WERI-Rb-1 (cell line): ENCODE results near the gene CHMP1A.

Source experiments
- DNase-seq: peaks from one replicate; pipeline ENCODE4 v3.0.0-alpha.2; 2020
- H3K27ac ChIP-seq: fragments of 250-450 bp; sonication (Bioruptor Pico); 2 replicates; pipeline ENCODE4 v1.5.1; 2020; ENCODE audit warnings: mild to moderate bottlenecking, moderate library complexity
- H3K27me3 ChIP-seq: fragments of 250-450 bp; sonication (Bioruptor Pico); 2 replicates; pipeline ENCODE4 v1.5.1; 2021; ENCODE audit warnings: mild to moderate bottlenecking, low read depth, moderate library complexity; ENCODE audit not compliant: insufficient read depth, severe bottlenecking
- H3K36me3 ChIP-seq: fragments of 250-450 bp; sonication (Bioruptor Pico); 2 replicates; pipeline ENCODE4 v1.5.1; 2020; ENCODE audit warnings: mild to moderate bottlenecking, moderate library complexity
- H3K4me3 ChIP-seq: 2 replicates; pipeline ENCODE4 v1.5.1; 2011; ENCODE audit warnings: low read depth, mild to moderate bottlenecking, control low read depth, low read length
- H3K9me3 ChIP-seq: fragments of 250-450 bp; sonication (Bioruptor Pico); 2 replicates; pipeline ENCODE4 v1.5.1; 2021; ENCODE audit warnings: mild to moderate bottlenecking, moderate library complexity; ENCODE audit not compliant: severe bottlenecking
- TF ChIP-seq, protein P1 (sequence below): IDR thresholded peaks from 2 replicates; pipeline ENCODE4 v1.5.1; 2011; ENCODE audit warnings: low read depth, mild to moderate bottlenecking, control low read depth, inconsistent platforms, low read length

The CHMP1A gene

GRCh38 chr16:89623511-89624261, 33.8 kb downstream of the CHMP1A start:
- no peak for DNase-seq
- Histone ChIP-seq H3K27me3 (no peaks in the 10 kb centered on the region), H3K36me3 (no peaks in the 10 kb centered on the region), H3K27ac (no peak overlapping the region), H3K4me3 (no peak overlapping the region), H3K9me3 (no peaks in the 10 kb centered on the region)
- TF ChIP-seq, protein P1, sequence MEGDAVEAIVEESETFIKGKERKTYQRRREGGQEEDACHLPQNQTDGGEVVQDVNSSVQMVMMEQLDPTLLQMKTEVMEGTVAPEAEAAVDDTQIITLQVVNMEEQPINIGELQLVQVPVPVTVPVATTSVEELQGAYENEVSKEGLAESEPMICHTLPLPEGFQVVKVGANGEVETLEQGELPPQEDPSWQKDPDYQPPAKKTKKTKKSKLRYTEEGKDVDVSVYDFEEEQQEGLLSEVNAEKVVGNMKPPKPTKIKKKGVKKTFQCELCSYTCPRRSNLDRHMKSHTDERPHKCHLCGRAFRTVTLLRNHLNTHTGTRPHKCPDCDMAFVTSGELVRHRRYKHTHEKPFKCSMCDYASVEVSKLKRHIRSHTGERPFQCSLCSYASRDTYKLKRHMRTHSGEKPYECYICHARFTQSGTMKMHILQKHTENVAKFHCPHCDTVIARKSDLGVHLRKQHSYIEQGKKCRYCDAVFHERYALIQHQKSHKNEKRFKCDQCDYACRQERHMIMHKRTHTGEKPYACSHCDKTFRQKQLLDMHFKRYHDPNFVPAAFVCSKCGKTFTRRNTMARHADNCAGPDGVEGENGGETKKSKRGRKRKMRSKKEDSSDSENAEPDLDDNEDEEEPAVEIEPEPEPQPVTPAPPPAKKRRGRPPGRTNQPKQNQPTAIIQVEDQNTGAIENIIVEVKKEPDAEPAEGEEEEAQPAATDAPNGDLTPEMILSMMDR = no peak

DNA sequence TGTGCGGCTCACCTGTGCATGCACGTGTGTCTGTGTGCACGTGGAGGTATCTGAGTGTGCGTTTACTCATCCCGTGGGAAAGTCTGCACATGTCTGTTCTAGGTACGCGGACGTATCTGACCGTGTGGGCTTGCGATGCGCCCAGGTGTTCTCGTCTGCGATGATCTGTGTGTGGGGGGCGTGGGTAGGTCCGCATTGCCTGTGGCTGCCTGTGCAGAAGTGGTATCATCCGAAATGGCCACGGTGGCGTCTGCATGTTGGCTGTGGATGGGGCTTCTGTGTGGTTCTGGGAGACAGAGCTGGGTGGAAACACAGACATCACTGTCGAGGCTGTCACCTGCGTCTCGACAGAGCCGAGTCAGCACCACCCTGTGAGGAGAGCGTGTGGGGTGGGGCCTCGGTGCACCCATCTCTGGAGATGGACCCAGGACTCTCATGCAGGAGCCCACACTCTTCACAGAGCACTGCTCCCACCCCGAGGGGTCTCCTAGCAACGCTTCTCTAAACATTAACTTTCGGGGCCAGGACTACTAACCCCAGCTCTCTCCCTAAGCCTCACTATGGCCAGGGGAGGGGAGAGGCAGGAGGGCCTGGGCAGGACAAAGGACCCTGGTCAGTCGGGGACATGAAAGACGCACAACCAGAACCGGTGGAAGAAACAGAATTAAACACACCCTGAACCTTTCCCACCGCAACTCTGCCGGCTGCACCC, 35.7 kb downstream of the CHMP1A start:
- Histone ChIP-seq H3K4me3 (no peak overlapping the region), H3K9me3 (no peaks in the 10 kb centered on the region), H3K36me3 (no peaks in the 10 kb centered on the region), H3K27ac (no peak overlapping the region), H3K27me3 (no peaks in the 10 kb centered on the region)
- TF ChIP-seq, protein P1 = no peak
- DNase-seq = no peak

DNA sequence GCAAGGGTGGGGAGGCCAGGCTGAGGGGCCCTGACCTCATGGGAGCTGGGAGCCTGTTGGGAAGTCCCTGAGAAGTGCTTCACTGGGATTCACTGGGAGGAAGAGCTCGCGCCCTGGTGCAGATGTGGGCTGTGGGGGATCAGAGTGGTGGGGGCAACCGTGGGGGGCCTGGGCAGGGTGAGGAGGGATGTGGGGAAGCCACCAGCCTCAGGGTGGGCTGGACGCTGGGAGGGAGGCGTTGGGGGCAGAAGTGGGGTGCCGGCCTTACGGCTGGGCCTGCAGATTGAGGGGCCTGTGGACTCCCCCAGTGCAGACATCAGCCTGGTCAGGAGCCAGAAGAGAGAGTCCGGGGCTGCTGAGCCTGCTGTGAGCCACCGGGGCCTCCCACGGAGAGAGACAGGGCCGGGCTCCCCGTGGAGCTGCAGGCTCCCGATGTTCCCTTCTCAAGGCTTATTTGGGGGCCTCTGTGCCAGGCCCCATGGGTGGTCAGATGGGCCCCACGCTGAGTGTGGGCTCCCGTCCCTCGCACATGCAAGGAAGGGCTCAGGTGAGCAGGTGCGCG, 36.3 kb downstream of the CHMP1A start:
- no peak for DNase-seq
- Histone ChIP-seq H3K4me3 (no peak overlapping the region), H3K36me3 (no peaks in the 10 kb centered on the region), H3K27me3 (no peaks in the 10 kb centered on the region), H3K27ac (no peak overlapping the region), H3K9me3 (no peaks in the 10 kb centered on the region)
- TF ChIP-seq, protein P1 = no peak

GRCh38 chr16:89620406-89620841, 37.1 kb downstream of the CHMP1A start:
- DNase-seq = no peak
- Histone ChIP-seq H3K4me3 (no peak overlapping the region), H3K27me3 (no peaks in the 10 kb centered on the region), H3K36me3 (no peaks in the 10 kb centered on the region), H3K9me3 (no peaks in the 10 kb centered on the region), H3K27ac (no peak overlapping the region)
- TF ChIP-seq, protein P1 = no peak

- TF ChIP-seq, protein P1 = no peak
- DNase-seq = no peak
- Histone ChIP-seq H3K36me3 (no peaks in the 10 kb centered on the region), H3K27ac (no peak overlapping the region), H3K9me3 (no peaks in the 10 kb centered on the region), H3K4me3 (no peak overlapping the region), H3K27me3 (no peaks in the 10 kb centered on the region)
These were observed 37.7 kb downstream of the CHMP1A start for GRCh38 chr16:89619840-89620239.
